ENCODE data around the gene NUDT1.

- TF ChIP-seq POLR2A (IDR thresholded peaks at IDR 0.05; ENCODE audit: low read length) (no peak), GATA1 (IDR thresholded peaks at IDR 0.05; ENCODE audit: low read depth, low read length) (no peak)
Observed at GRCh38 chr7:2257651-2258050, 15.6 kb downstream of the NUDT1 start.
